ENCODE results near the gene PRR27.

- TF ChIP-seq, protein P1, sequence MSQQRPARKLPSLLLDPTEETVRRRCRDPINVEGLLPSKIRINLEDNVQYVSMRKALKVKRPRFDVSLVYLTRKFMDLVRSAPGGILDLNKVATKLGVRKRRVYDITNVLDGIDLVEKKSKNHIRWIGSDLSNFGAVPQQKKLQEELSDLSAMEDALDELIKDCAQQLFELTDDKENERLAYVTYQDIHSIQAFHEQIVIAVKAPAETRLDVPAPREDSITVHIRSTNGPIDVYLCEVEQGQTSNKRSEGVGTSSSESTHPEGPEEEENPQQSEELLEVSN (IDR thresholded peaks at IDR 0.05; ENCODE audit: borderline replicate concordance, low read depth) = no peak
- TF ChIP-seq CTCF (IDR thresholded peaks at IDR 0.05) = no peak
- TF ChIP-seq MAX (IDR thresholded peaks at IDR 0.05) = no peak
- no peak for TF ChIP-seq KDM1A (IDR thresholded peaks at IDR 0.05; ENCODE audit: low read depth)
- no peak for TF ChIP-seq HOXB13 (CRISPR knock-in tag; IDR thresholded peaks at IDR 0.05; ENCODE audit: low read depth)
- no peak for TF ChIP-seq SREBF2 (IDR thresholded peaks at IDR 0.05)
- TF ChIP-seq CHD2 (IDR thresholded peaks at IDR 0.05; ENCODE audit: low read length, partially characterized antibody) = no peak
- no peak for TF ChIP-seq ELK1 (IDR thresholded peaks at IDR 0.05; ENCODE audit: low read depth, low read length)
- TF ChIP-seq EP300 (IDR thresholded peaks at IDR 0.05) = no peak
- no peak for TF ChIP-seq MYC (IDR thresholded peaks at IDR 0.05; ENCODE audit: borderline replicate concordance, low read length)
- TF ChIP-seq KDM5A (IDR thresholded peaks at IDR 0.05) = no peak
These were observed 43.1 kb upstream of the PRR27 start for GRCh38 chr4:70110917-70111316.
